ENCODE results near the gene CARD11. TPM values are rescaled to one million over a fixed set of nuclear protein-coding genes. Genes with fewer than 3 reads are reported as not detected.

Gene CARD11
- total RNA-seq, 2 experiments from 2014 or later: 118 to 122 TPM

DNA sequence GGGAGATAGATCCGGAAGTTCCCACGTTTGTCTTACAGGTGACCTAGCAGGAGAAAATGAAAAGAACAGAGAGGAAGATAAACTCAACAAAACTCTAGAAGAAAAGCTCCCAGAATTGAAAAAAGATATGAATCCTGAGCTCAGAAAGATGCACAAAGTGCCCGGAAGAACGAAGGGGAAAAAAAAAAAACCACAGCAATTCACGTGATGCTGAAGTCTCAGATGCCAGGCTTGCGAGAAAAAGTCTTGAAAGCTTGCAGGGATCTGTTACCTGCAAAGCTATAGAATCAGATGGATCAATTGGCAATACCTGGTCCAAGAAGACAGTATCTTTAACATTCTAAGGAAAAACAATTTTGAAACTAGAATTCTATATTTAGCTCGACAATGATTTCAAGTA lies 33.5 kb downstream of the CARD11 start:
- Mint-ChIP-seq H3K27me3 (no peaks in the 10 kb centered on the region), H3K27ac (peak overlapping the region; percentile 65), H3K36me3 (ENCODE audit: low read depth) (peaks cover 74% of the 10 kb centered on the region), H3K4me1 (ENCODE audit: low read depth) (peaks cover 88% of the 10 kb centered on the region), H3K4me3 (peak overlapping the region; percentile 46), H3K9me3 (peaks cover 2% of the 10 kb centered on the region)
- intact Hi-C loops (cut with DNase I, micrococcal nuclease): loop anchor here in 1 of 2 experiments (10.0 kb wide), 1 partner anchor 55 kb away; no protein-coding TSS in a partner anchor
- ChIA-PET POLR2A (interaction anchor here (0.6 to 1.2 kb wide), 4 partner anchors 33 to 139 kb away, joined by 3 to 4 read pairs (median 3); no protein-coding TSS in a partner anchor), CTCF (interaction anchor here (1.3 kb wide), 1 partner anchor 145 kb away, joined by 4 read pairs; no protein-coding TSS in a partner anchor)
- Histone ChIP-seq H3K9me3 (ENCODE audit: control insufficient read depth in 1 of 2, insufficient read depth in 1 of 2, low read length in 2 of 2) (peaks cover 0 to 19% of the 10 kb centered on the region in 2 experiments), H3K27ac (ENCODE audit: low read depth in 1 of 2, low read length in 2 of 2) (no peak overlapping the region), H3K36me3 (ENCODE audit: insufficient read depth, low read length) (peaks cover 48% of the 10 kb centered on the region), H3K4me1 (ENCODE audit: insufficient read depth, low read length) (peaks cover 45% of the 10 kb centered on the region), H3K27me3 (ENCODE audit: control insufficient read depth in 1 of 2, insufficient read depth in 2 of 2, low read length in 2 of 2) (no peaks in the 10 kb centered on the region), H3K4me3 (ENCODE audit: low read length) (no peak overlapping the region)
- DNase-seq: peak in 4 of 14 experiments; percentile 9 to 55 (median 38)
- ATAC-seq (ENCODE audit: poor library complexity): peak; percentile 39
- TF ChIP-seq, protein P1, sequence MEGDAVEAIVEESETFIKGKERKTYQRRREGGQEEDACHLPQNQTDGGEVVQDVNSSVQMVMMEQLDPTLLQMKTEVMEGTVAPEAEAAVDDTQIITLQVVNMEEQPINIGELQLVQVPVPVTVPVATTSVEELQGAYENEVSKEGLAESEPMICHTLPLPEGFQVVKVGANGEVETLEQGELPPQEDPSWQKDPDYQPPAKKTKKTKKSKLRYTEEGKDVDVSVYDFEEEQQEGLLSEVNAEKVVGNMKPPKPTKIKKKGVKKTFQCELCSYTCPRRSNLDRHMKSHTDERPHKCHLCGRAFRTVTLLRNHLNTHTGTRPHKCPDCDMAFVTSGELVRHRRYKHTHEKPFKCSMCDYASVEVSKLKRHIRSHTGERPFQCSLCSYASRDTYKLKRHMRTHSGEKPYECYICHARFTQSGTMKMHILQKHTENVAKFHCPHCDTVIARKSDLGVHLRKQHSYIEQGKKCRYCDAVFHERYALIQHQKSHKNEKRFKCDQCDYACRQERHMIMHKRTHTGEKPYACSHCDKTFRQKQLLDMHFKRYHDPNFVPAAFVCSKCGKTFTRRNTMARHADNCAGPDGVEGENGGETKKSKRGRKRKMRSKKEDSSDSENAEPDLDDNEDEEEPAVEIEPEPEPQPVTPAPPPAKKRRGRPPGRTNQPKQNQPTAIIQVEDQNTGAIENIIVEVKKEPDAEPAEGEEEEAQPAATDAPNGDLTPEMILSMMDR (IDR thresholded peaks at IDR 0.05): no peak

DNA sequence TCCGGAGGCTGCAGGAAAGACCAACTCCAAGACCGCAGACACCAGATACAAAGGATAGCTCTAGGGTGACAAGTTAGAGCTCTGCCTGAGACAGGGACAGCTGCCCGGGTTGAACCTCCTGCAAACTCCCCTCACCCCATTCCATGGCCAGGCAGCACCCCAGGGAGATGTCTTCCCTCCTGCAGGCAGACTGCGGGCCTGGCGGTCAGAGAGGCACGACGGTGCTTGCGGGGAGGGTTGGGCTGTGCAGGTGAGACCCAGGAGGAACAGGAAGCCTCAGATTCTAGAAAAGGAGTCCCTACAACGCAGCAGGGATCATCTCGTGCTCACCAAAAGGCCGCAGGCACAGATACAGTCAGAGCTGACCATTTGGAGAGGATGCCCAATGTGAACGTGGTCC lies 34.6 kb downstream of the CARD11 start:
- Histone ChIP-seq H3K27me3 (ENCODE audit: control insufficient read depth in 1 of 2, insufficient read depth in 2 of 2, low read length in 2 of 2) (no peaks in the 10 kb centered on the region), H3K36me3 (ENCODE audit: insufficient read depth, low read length) (peaks cover 43% of the 10 kb centered on the region), H3K4me3 (ENCODE audit: low read length) (no peak overlapping the region), H3K9me3 (ENCODE audit: control insufficient read depth in 1 of 2, insufficient read depth in 1 of 2, low read length in 2 of 2) (peaks cover 0 to 11% of the 10 kb centered on the region in 2 experiments), H3K27ac (ENCODE audit: low read depth in 1 of 2, low read length in 2 of 2) (no peak overlapping the region), H3K4me1 (ENCODE audit: insufficient read depth, low read length) (peaks cover 49% of the 10 kb centered on the region)
- Mint-ChIP-seq H3K4me1 (ENCODE audit: low read depth) (peaks cover 81% of the 10 kb centered on the region), H3K9me3 (peaks cover 2% of the 10 kb centered on the region), H3K4me3 (no peak overlapping the region), H3K27me3 (no peaks in the 10 kb centered on the region), H3K36me3 (ENCODE audit: low read depth) (peaks cover 65% of the 10 kb centered on the region), H3K27ac (peak overlapping the region; percentile 13)
- TF ChIP-seq, protein P1 (IDR thresholded peaks at IDR 0.05): no peak
- DNase-seq (no peak), ATAC-seq (ENCODE audit: poor library complexity) (no peak)
- ChIA-PET POLR2A (interaction anchor here (0.6 kb wide), 1 partner anchor 132 kb away, joined by 4 read pairs; no protein-coding TSS in a partner anchor), CTCF (no interaction called here)
- intact Hi-C loops (cut with DNase I, micrococcal nuclease): no loop called here

DNA sequence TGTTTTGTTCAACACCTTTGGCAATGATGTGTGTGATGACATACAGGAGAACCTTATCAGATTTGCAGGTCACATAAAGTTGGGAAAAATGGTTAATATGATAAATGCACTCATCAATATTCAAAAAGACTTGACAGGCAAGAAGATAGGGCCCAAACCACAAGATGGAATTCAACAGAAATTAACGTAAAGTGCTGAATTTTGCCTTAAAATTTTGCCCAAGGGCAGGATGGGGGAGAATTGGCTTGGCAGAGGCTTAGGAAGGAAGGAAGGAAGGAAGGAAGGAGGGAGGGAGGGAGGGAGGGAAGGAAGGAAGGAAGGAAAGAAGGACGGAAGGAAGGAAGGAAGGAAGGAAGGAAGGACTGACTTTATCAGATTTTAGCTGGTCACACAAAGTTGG lies 35.3 kb downstream of the CARD11 start:
- CTCF ChIA-PET: no interaction called here
- Mint-ChIP-seq H3K27ac (peak overlapping the region; percentile 31), H3K27me3 (no peaks in the 10 kb centered on the region), H3K36me3 (ENCODE audit: low read depth) (peaks cover 65% of the 10 kb centered on the region), H3K4me1 (ENCODE audit: low read depth) (peaks cover 82% of the 10 kb centered on the region), H3K9me3 (peaks cover 2% of the 10 kb centered on the region), H3K4me3 (no peak overlapping the region)
- POLR2A ChIA-PET: interaction anchor here (0.6 kb wide), 1 partner anchor 131 kb away, joined by 4 read pairs; no protein-coding TSS in a partner anchor
- Histone ChIP-seq H3K36me3 (ENCODE audit: insufficient read depth, low read length) (peaks cover 43% of the 10 kb centered on the region), H3K9me3 (ENCODE audit: control insufficient read depth in 1 of 2, insufficient read depth in 1 of 2, low read length in 2 of 2) (peaks cover 0 to 4% of the 10 kb centered on the region in 2 experiments), H3K27ac (ENCODE audit: low read depth in 1 of 2, low read length in 2 of 2) (no peak overlapping the region), H3K27me3 (ENCODE audit: control insufficient read depth in 1 of 2, insufficient read depth in 2 of 2, low read length in 2 of 2) (no peaks in the 10 kb centered on the region), H3K4me1 (ENCODE audit: insufficient read depth, low read length) (peaks cover 49% of the 10 kb centered on the region), H3K4me3 (ENCODE audit: low read length) (no peak overlapping the region)
- no peak for DNase-seq
- intact Hi-C loops (cut with DNase I, micrococcal nuclease): no loop called here
- no peak for ATAC-seq (ENCODE audit: poor library complexity)
- TF ChIP-seq, protein P1 (IDR thresholded peaks at IDR 0.05): no peak

All from CD4-positive, alpha-beta T cell (primary cell).